Upper lobe of left lung (tissue), 6 donors: ENCODE data around the gene CLMN. TPM values are rescaled to one million over a fixed set of nuclear protein-coding genes. Genes with fewer than 3 reads are reported as not detected.
A peak's percentile ranks its signal among the peaks of the same experiment; 100 is the strongest.

ENCODE experiments used
- ATAC-seq, 2 donors: fragments of 200-7000 bp; cut with Tn5 transposase; one replicate each; pipeline ENCODE4 v1.9.1; 2022; ENCODE audit warnings: mild to moderate bottlenecking in 2 of 2, moderate library complexity in 2 of 2; ENCODE audit not compliant: low FRiP score in 2 of 2
- DNase-seq, 2 donors: peaks; one replicate each; pipeline ENCODE4 v3.0.0-alpha.2; 2019 to 2020
- H3K27ac ChIP-seq, 4 donors: fragments of 200-600 bp; sonication (generic); one replicate each; pipeline ENCODE4 v1.5.1; 2016 to 2019
- H3K27me3 ChIP-seq, 4 donors: fragments of 200-600 bp; sonication (generic); one replicate each; pipeline ENCODE4 v1.5.1; 2017 to 2019
- H3K36me3 ChIP-seq, 4 donors: fragments of 200-600 bp; sonication (generic); one replicate each; pipeline ENCODE4 v1.5.1; 2016 to 2019
- H3K4me1 ChIP-seq, 4 donors: fragments of 200-600 bp; sonication (generic); one replicate each; pipeline ENCODE4 v1.5.1; 2018 to 2019
- H3K4me3 ChIP-seq, 4 donors: fragments of 200-600 bp; sonication (generic); one replicate each; pipeline ENCODE4 v1.5.1; 2017 to 2019; ENCODE audit warnings: mild to moderate bottlenecking in 2 of 4, moderate library complexity in 1 of 4
- H3K9me3 ChIP-seq, 4 donors: fragments of 200-600 bp; sonication (generic); one replicate each; pipeline ENCODE4 v1.5.1; 2018 to 2019
- CTCF ChIP-seq, 6 experiments: fragments of 450-650 bp in 4 of 6; fragments of 200-600 bp in 2 of 6; sonication (generic) in 2 of 6; IDR thresholded peaks; one replicate each; pipeline ENCODE4 v1.5.1; 2016 to 2019; ENCODE audit warnings: antibody characterized with exemption in 6 of 6
- EP300 ChIP-seq, 4 donors: sonication (generic); formaldehyde crosslinking; IDR thresholded peaks; one replicate each; pipeline ENCODE4 v1.5.1; 2017; ENCODE audit warnings: antibody characterized with exemption in 4 of 4, control low read depth in 2 of 4
- POLR2A ChIP-seq, 4 donors: fragments of 450-650 bp; IDR thresholded peaks; one replicate each; pipeline ENCODE4 v1.5.1; 2016 to 2017; ENCODE audit warnings: antibody characterized with exemption in 4 of 4, mild to moderate bottlenecking in 2 of 4
- POLR2AphosphoS5 ChIP-seq, 2 donors: sonication (generic); formaldehyde crosslinking; IDR thresholded peaks; one replicate each; pipeline ENCODE4 v1.5.1; 2017; ENCODE audit warnings: antibody characterized with exemption in 2 of 2
- WGBS, 2 donors: methylation state at CpG; one replicate each; pipeline ENCODE4 v1.1.5; 2017 to 2018; 5-methylcytosine and 5-hydroxymethylcytosine counted together
- total RNA-seq, 6 donors: library from RNA; depleted of rRNA in 4 of 6; stranded (reverse); fragments of >200 nt in 4 of 6; gene quantifications; one replicate each; pipeline versions ENCODE4 v1.1.0 to v1.2.1, GENCODE V29; 2016 to 2021
- donor health status: DM: no; HTN: no; CAD: no; lungs with moderate emphysema.
- donor health status: DM: no; HTN: yes; CAD: no; lungs with severe emphysema.

Gene CLMN
- total RNA-seq, 6 donors from 2014 or later, result 9.7 to 35.5 (median 18.8) TPM

- TF ChIP-seq EP300 (IDR thresholded peaks at IDR 0.05), result no peak
- no peak for TF ChIP-seq POLR2AphosphoS5 (IDR thresholded peaks at IDR 0.05)
- TF ChIP-seq CTCF (IDR thresholded peaks at IDR 0.05), result no peak
- no peak for TF ChIP-seq POLR2A (IDR thresholded peaks at IDR 0.05)
- Histone ChIP-seq H3K27ac (no peak overlapping the region), H3K36me3 (no peaks in the 10 kb centered on the region), H3K27me3 (no peaks in the 10 kb centered on the region), H3K4me1 (peaks cover 6 to 15% (median 9%) of the 10 kb centered on the region in 4 donors), H3K9me3 (no peaks in the 10 kb centered on the region), H3K4me3 (no peak overlapping the region)
- ATAC-seq, result no peak
- WGBS, 2 donors, result 83 to 90% methylated on average over 9 of the region's 9 CpGs
- DNase-seq, result no peak
These were observed 24.7 kb downstream of the CLMN start for GRCh38 chr14:95294834-95295599.

GRCh38 chr14:95294320-95294719 is 25.4 kb downstream of the CLMN start:
- Histone ChIP-seq H3K4me3 (no peak overlapping the region), H3K36me3 (no peaks in the 10 kb centered on the region), H3K4me1 (peaks cover 6 to 15% (median 9%) of the 10 kb centered on the region in 4 donors), H3K9me3 (no peaks in the 10 kb centered on the region), H3K27me3 (no peaks in the 10 kb centered on the region), H3K27ac (no peak overlapping the region)
- 82 to 91% methylated on average over 7 of the region's 7 CpGs for WGBS, 2 donors
- no peak for DNase-seq
- TF ChIP-seq CTCF (IDR thresholded peaks at IDR 0.05) (no peak), EP300 (IDR thresholded peaks at IDR 0.05) (no peak), POLR2A (IDR thresholded peaks at IDR 0.05) (no peak), POLR2AphosphoS5 (IDR thresholded peaks at IDR 0.05) (no peak)
- ATAC-seq, result no peak

- ATAC-seq (no peak), DNase-seq (no peak)
- no peaks in the 10 kb centered on the region for H3K9me3 ChIP-seq
- H3K4me1 ChIP-seq, result peaks cover 6 to 15% (median 9%) of the 10 kb centered on the region in 4 donors
- TF ChIP-seq POLR2A (IDR thresholded peaks at IDR 0.05) (no peak), CTCF (IDR thresholded peaks at IDR 0.05) (no peak), POLR2AphosphoS5 (IDR thresholded peaks at IDR 0.05) (no peak)
- H3K4me3 ChIP-seq, result no peak overlapping the region
- H3K27ac ChIP-seq, result peak overlapping the region in 2 of 4 donors; percentile 12 to 54
- H3K36me3 ChIP-seq, result no peaks in the 10 kb centered on the region
- WGBS, 2 donors, result 53 to 80% methylated on average over 5 of the region's 5 CpGs
- no peaks in the 10 kb centered on the region for H3K27me3 ChIP-seq
These were observed 26.3 kb downstream of the CLMN start for GRCh38 chr14:95293449-95293848.

GRCh38 chr14:95292660-95293425 is 26.9 kb downstream of the CLMN start:
- ATAC-seq (no peak), DNase-seq (no peak)
- 72 to 79% methylated on average over 8 of the region's 8 CpGs for WGBS, 2 donors
- H3K4me1 ChIP-seq, result peaks cover 6 to 15% (median 9%) of the 10 kb centered on the region in 4 donors
- H3K36me3 ChIP-seq, result no peaks in the 10 kb centered on the region
- no peaks in the 10 kb centered on the region for H3K9me3 ChIP-seq
- TF ChIP-seq POLR2AphosphoS5 (IDR thresholded peaks at IDR 0.05), result no peak
- H3K27me3 ChIP-seq, result no peaks in the 10 kb centered on the region
- peak overlapping the region in 2 of 4 donors; percentile 38 to 39 for H3K27ac ChIP-seq
- H3K4me3 ChIP-seq, result no peak overlapping the region

GRCh38 chr14:95291859-95292542 is 27.7 kb downstream of the CLMN start:
- no peaks in the 10 kb centered on the region for H3K36me3 ChIP-seq
- H3K27me3 ChIP-seq, result no peaks in the 10 kb centered on the region
- H3K9me3 ChIP-seq, result no peaks in the 10 kb centered on the region
- H3K27ac ChIP-seq, result peak overlapping the region in 2 of 4 donors; percentile 38 to 39
- peaks cover 6 to 15% (median 9%) of the 10 kb centered on the region in 4 donors for H3K4me1 ChIP-seq
- WGBS, 2 donors, result 40 to 46% methylated on average over 6 of the region's 6 CpGs
- DNase-seq (peak in 1 of 2 donors; percentile 34), ATAC-seq (peak in 1 of 2 donors; percentile 24)
- H3K4me3 ChIP-seq, result no peak overlapping the region
- TF ChIP-seq CTCF (IDR thresholded peaks at IDR 0.05) (no peak), POLR2A (IDR thresholded peaks at IDR 0.05) (no peak), EP300 (IDR thresholded peaks at IDR 0.05) (no peak), POLR2AphosphoS5 (IDR thresholded peaks at IDR 0.05) (peak in 1 of 2 donors; percentile 27)
